ENCODE data around the gene NDUFAF2. TPM values are rescaled to one million over a fixed set of nuclear protein-coding genes. Genes with fewer than 3 reads are reported as not detected.
"Not testable (repeated sequence)": the region's sequence is repeated elsewhere in the genome, so short reads cannot be mapped to it uniquely, and the experiment has no call there.

The NDUFAF2 gene
- total RNA-seq, 4 donors from 2014 or later: 14.1 to 78.9 (median 31.0) TPM

DNA sequence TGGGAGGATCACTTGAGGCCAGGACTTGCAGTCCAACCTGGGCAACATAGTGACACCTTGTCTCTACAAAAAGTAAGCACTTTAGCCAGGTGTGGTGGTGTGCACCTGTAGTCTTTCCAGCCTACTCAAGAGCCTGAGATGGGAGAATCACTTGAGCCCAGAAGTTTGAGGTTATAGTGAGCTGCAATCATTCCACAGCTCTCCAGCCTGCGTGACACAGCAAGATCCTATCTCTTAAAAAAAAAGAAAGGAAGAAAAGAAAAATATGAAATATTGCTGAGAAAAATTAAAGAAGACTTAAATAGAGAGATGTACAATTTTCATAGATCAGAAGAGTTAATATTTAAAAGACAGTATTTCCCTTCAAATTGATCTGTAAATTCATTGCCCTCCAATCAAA, 140.9 kb downstream of the NDUFAF2 start:
- H3K36me3 ChIP-seq: no peaks in the 10 kb centered on the region
- no peaks in the 10 kb centered on the region for H3K4me1 ChIP-seq
- no peaks in the 10 kb centered on the region for H3K27me3 ChIP-seq
- intact Hi-C loops (cut with DNase I; ENCODE audit: low total_unique reads): no loop called here
- TF ChIP-seq, protein P1, sequence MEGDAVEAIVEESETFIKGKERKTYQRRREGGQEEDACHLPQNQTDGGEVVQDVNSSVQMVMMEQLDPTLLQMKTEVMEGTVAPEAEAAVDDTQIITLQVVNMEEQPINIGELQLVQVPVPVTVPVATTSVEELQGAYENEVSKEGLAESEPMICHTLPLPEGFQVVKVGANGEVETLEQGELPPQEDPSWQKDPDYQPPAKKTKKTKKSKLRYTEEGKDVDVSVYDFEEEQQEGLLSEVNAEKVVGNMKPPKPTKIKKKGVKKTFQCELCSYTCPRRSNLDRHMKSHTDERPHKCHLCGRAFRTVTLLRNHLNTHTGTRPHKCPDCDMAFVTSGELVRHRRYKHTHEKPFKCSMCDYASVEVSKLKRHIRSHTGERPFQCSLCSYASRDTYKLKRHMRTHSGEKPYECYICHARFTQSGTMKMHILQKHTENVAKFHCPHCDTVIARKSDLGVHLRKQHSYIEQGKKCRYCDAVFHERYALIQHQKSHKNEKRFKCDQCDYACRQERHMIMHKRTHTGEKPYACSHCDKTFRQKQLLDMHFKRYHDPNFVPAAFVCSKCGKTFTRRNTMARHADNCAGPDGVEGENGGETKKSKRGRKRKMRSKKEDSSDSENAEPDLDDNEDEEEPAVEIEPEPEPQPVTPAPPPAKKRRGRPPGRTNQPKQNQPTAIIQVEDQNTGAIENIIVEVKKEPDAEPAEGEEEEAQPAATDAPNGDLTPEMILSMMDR (IDR thresholded peaks at IDR 0.05): no peak
- TF ChIP-seq POLR2A (IDR thresholded peaks at IDR 0.05): no peak
- no peak for DNase-seq
- H3K9me3 ChIP-seq: no peaks in the 10 kb centered on the region
- no peak overlapping the region for H3K4me3 ChIP-seq
- H3K27ac ChIP-seq: no peak overlapping the region

DNA sequence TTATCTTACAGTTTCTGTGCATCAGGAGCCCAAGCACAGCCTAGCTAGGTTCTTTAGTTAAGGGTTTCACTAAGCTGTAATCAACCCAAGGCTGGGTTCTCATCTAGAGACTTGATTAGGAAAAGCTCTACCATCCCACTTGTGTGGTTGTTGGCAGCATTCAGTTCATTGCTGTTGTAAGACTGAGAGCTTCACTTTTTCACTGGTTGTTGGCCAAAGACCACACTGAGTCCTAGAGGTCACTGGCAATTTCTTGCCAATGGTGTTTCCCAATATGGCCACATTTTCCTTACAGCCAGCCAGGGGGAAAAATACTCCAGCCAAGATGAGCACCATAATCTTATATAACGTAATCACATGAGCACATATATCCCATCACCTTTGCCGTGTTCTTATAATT, 142.9 kb downstream of the NDUFAF2 start:
- TF ChIP-seq POLR2A (IDR thresholded peaks at IDR 0.05): no peak
- TF ChIP-seq, protein P1 (IDR thresholded peaks at IDR 0.05): no peak

DNA sequence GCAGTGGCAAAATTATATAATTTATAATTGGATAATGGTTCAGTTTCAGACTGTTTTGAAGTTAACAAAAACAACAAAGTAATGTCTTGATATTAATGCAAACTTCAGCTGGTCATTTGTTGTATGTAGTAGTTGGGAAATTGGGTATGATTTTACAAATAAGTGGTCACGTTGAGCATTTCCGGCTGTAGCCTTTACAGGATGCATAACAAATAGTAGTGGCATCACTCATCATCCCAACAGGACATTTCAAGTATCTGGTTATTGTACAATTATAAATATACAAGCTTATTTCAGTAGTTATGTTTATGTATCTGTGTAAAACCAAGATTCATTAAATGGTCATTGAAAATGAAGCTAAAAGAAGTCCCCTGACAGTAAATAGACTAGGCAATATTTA, 144.3 kb downstream of the NDUFAF2 start:
- no peak for TF ChIP-seq POLR2A (IDR thresholded peaks at IDR 0.05)
- TF ChIP-seq, protein P1 (IDR thresholded peaks at IDR 0.05): no peak
- Histone ChIP-seq H3K4me1 (no peaks in the 10 kb centered on the region), H3K9me3 (no peaks in the 10 kb centered on the region), H3K36me3 (no peaks in the 10 kb centered on the region), H3K27me3 (no peaks in the 10 kb centered on the region), H3K27ac (no peak overlapping the region), H3K4me3 (no peak overlapping the region)
- no peak for DNase-seq
- intact Hi-C loops (cut with DNase I; ENCODE audit: low total_unique reads): no loop called here

More for the DNA sequence above, 142.9 kb downstream of the NDUFAF2 start:
- Histone ChIP-seq H3K27ac (no peak overlapping the region), H3K4me1 (no peaks in the 10 kb centered on the region), H3K27me3 (no peaks in the 10 kb centered on the region), H3K9me3 (no peaks in the 10 kb centered on the region), H3K4me3 (no peak overlapping the region), H3K36me3 (no peaks in the 10 kb centered on the region)
- DNase-seq: no peak
- intact Hi-C loops (cut with DNase I; ENCODE audit: low total_unique reads): no loop called here

DNA sequence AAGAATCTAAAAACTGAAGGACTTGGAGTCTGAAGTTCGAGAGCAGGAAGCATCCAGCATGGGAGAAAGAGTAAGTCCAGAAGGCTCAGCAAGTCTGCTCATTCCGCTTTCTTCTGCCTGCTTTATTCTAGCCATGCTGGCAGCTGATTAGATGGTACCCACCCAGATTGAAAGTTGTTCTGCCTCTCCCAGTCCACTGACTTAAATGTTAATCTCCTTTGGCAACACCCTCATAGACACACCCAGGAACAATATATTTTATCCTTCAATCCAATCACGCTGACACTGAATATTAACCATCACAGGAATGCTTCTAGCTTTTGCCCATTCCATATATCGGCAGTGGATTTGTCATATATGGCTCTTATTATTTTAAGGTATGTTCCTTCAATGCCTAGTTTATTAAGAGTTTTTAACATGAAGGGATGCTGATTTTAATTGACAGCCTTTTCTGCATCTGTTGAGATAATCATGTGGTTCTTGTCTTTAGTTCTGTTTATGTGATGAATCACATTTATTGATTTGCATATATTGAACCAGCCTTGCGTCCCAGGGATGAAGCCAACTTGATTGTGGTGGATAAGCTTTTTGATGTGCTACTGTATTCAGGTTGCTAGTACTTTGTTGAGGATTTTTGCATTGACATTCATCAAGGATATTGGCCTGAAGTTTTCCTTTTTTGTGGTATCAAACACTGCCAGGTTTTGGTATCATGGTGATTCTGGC, 148.2 kb downstream of the NDUFAF2 start:
- H3K4me1 ChIP-seq; DNase-seq; intact Hi-C loops (cut with DNase I; ENCODE audit: low total_unique reads): not testable (repeated sequence)

DNA sequence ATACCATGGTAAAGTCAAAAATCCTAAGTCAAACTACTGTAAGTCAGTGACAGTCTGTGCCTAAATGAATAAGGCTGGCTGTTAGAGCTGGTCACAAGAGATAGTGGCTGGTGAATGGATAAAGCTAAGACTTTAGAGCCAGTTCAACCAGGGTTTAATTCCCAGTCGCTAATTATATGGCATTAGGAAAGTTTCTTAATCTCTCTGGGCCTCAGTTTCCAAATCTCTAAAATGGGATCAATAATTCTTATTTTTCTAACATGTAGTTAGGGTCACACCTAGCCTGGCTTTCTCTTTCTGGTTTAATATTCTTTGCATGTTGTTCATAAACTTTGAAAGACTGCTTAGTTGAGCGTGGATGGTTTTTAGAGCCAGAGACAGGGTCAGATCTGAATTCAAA, 152.5 kb downstream of the NDUFAF2 start:
- Histone ChIP-seq H3K9me3 (no peaks in the 10 kb centered on the region), H3K27me3 (no peaks in the 10 kb centered on the region), H3K4me3 (no peak overlapping the region), H3K36me3 (no peaks in the 10 kb centered on the region), H3K4me1 (no peaks in the 10 kb centered on the region), H3K27ac (no peak overlapping the region)
- DNase-seq: no peak
- no peak for TF ChIP-seq POLR2A (IDR thresholded peaks at IDR 0.05)
- TF ChIP-seq, protein P1 (IDR thresholded peaks at IDR 0.05): no peak
- intact Hi-C loops (cut with DNase I; ENCODE audit: low total_unique reads): no loop called here

More for the DNA sequence above, 148.2 kb downstream of the NDUFAF2 start:
- H3K36me3 ChIP-seq, H3K27me3 ChIP-seq, H3K4me3 ChIP-seq, H3K9me3 ChIP-seq, H3K27ac ChIP-seq: not testable (repeated sequence)

Data from uterus (tissue), 4 donors.